ELF-1 (cell line): Measurements from ENCODE around the gene MPND.
A peak's percentile ranks its signal among the peaks of the same experiment; 100 is the strongest.
"Not testable (repeated sequence)": the region's sequence is repeated elsewhere in the genome, so short reads cannot be mapped to it uniquely, and the experiment has no call there.

ENCODE experiments used
- DNase-seq: peaks from one replicate; pipeline ENCODE4 v3.0.0-alpha.2; 2016; ENCODE audit warnings: low read depth, low spot score

MPND gene

DNA sequence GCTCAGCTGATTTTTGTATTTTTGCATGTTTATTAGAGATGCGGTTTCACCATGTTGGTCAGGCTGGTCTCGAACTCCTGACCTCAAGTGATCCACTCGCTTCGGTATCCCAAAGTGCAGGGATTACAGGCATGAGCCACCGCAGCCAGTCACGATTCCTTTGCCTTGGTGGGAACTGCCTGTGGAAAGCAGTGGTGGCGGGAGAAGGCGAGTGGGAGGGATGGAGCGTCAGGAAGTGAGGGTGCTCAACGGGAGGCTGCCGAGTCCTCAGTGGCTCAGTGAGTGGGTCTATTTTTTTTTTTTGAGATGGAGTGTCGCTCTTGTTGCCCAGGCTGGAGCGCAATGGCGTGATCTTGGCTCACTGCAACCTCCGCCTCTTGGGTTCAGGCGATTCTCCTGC lies 5.9 kb downstream of the MPND start:
- not testable (repeated sequence) for DNase-seq

- DNase-seq, result no peak
These were observed 6.7 kb downstream of the MPND start for GRCh38 chr19:4350111-4350510.

DNA sequence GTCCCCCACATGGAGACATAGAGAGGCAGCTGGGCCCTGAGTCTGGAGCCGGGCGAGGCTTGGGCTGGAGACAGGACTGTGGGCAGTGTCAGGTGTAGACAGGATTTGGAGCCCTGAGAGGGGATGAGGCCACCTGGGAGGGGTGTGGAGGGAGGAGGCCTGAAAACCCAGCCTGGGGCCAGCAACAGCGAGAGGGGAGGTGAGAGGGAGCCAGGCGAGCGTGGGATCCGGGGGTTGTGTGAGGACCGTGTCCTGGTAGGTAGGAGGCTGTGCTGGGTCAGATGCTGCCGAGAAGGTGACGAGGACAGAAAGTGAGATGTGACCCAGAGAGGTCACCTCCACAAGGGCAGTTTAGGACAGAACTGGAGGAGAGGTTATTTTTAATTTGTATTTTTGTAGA lies 7.4 kb downstream of the MPND start:
- DNase-seq, result no peak

- DNase-seq, result peak; percentile 59
These were observed 9.3 kb downstream of the MPND start for GRCh38 chr19:4352701-4353121.

GRCh38 chr19:4354282-4354681 lies 10.9 kb downstream of the MPND start:
- DNase-seq, result no peak

- DNase-seq, result no peak
These were observed 11.5 kb downstream of the MPND start for GRCh38 chr19:4354897-4355296.

DNA sequence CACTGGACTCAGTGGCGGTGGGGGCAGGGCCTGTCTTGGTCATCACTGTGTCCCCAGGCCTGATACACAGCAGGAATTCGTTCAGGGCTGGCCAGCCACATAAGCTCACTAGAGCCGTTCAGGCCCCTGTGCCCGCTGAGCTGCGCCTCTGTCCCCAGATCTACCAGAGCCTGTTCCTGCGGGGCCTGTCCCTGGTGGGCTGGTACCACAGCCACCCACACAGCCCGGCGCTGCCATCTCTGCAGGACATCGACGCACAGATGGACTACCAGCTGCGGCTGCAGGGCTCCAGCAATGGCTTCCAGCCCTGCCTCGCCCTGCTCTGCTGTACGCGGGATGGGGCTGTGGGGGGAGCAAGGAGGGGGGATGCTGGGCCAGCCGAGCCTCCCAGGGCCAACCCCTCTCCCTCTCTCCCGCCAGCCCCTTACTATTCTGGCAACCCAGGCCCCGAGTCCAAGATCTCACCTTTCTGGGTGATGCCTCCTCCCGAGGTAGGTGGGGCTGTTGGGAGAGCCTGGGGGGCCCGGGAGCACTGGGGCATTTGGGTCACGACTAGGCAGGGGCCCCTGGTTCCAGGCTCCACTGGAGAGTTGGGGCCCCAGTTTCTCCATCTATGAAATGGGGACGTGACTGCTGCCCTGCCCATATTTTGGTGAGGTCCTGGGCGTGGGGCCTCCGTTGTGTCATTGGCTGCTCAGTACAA lies 13.9 kb downstream of the MPND start:
- no peak for DNase-seq

DNA sequence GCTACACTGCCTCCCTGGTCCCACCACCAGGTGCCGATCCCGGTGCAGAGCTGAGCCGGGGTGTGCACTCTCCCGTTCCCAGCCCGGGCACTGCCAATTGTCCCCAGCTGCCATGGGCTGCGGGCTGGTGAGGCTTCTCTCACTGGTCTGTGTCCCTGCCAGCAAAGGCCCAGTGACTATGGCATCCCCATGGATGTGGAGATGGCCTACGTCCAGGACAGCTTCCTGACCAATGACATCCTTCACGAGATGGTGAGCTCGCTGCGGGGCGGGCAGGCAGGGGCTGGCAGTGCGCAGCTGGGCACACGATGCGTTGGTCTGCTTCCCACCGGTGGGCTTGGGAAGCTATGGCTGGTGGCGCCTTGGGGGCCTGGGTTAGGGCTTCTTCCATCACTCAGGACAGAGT lies 14.6 kb downstream of the MPND start:
- no peak for DNase-seq

DNA sequence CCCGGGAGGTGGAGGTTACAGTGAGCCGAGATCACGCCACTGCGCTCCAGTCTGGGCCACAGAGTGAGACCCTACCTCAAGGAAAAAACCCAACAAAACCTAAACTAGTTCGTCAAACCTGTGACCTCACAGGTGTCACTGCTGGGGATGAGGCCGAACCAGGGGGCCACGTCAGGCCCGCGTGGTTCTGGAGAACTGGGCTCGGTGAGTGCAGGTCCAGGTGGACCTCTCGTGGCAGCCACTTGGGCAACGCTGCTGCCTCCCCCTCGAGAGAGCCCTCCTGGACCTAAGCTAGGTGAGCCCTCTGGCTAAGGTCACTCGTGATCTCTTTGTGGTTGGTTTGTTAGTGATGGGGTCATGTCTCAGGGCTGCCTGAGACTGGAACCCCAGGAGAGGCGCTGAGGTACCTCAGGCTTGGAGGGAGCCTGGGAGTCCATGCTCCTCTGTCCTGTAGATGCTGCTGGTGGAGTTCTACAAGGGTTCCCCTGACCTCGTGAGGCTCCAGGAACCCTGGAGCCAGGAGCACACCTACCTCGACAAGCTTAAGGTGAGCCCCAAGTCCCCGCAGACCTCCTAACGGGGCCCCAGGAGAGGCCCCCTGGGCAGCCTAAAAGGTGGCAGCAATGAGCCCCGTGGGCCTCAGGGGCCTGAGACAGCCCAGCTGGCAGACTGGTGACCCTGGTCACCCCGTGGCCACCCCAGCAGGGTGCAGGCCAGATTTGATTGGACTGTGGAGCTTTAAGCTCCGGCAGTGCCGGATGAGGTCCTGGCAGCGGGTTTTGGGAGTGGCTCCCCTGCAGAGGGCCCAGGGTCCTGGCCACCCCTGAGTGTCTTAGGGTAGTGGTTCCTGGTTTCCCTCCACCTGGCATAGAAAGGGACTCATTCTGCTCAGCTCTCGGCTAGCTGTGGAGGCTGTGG lies 15.6 kb downstream of the MPND start:
- DNase-seq, result no peak

GRCh38 chr19:4359627-4360000 lies 16.3 kb downstream of the MPND start:
- no peak for DNase-seq

DNA sequence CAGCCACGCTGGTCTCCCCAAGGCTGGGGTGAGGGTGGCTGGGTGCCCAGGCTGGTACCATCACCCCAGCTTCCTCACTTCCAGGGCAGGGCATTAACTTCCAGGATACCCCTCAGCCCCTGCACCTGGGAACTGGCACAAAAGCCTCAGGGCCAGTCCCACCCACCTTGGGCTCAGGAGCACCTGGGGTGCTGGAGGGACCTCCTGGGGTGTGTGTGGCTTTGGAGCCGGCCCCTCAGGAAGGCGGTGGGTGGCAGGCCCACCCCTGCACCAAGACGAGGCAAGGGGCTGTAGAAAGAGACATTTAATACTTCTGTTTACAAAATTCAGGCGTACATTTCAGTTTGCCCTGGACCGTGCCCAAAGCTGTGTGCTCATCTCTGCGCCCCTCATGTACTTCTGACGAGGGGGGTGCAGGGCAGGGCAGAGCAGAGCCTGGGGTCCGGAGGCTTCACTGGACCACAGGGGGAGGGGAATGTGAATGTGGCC lies 16.8 kb downstream of the MPND start:
- DNase-seq, result no peak

DNA sequence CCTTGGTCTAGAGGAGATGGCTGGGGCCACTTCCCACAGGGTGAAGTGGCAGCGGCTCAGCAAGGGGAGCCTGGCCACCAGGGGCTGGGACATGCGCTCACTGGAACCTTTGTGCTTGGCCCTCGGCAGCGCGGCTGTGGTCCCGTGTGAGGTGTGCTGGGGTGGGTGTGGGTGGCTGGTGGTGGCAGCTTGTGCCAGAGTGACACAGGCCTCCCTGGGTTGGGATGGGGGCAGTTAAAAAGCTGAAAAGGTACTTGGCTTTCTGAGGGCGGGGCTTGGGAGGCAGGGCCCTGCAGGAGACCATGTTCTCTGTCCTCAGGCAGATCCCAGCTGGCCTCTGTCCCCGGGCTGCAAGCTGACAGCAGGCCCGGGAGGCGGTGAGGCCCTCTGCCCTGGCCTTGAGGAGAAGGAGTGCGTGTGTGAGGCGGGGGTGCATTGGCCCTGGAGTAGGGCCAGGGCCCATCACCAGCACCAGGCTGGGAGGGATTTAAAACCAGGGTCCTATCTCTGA lies 17.3 kb downstream of the MPND start:
- peak; percentile 57 for DNase-seq

DNA sequence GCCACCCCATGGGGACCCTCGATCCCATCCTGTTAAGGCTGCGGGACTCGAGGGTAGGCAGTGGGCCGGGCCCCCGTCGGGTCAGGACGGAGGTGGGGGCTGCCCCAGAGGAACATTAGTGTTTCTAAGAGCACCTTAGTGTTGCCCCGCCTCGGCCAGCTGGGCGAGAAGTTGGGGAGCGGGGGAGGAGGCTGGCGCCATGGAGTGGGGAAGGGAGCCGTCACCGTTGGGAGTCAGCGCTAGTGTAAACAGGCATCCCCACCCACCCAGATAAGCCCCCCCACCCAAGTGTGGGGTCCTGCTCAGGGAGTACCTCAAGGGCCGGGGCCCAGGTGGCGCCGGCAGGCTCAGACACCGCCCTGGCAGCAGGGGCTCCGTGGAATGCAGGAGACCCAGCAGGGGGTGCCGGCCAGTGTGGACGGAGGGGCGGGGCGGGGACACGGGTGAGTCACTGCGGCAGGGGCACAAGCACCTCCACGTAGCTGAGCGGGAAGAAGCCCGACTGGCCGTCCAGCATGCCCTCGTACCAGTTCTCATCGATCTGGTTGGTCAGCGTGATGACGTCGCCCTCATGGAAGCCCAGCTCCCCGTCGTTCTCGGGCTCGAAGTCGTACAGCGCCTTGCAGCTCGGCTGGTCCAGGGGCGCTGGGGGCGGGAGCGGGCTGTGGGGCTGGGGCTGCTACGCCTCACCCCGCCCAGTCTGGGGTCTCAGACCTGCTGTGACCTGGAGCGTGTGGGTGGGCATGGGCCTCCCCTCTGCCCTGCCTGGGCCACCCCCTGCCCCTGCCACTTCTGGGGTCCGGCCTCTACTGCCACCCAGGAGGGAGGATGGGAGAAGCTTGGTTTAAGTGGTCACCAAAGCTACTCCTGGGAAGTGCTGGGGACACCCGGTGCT lies 18.0 kb downstream of the MPND start:
- peak; percentile 51 for DNase-seq

DNA sequence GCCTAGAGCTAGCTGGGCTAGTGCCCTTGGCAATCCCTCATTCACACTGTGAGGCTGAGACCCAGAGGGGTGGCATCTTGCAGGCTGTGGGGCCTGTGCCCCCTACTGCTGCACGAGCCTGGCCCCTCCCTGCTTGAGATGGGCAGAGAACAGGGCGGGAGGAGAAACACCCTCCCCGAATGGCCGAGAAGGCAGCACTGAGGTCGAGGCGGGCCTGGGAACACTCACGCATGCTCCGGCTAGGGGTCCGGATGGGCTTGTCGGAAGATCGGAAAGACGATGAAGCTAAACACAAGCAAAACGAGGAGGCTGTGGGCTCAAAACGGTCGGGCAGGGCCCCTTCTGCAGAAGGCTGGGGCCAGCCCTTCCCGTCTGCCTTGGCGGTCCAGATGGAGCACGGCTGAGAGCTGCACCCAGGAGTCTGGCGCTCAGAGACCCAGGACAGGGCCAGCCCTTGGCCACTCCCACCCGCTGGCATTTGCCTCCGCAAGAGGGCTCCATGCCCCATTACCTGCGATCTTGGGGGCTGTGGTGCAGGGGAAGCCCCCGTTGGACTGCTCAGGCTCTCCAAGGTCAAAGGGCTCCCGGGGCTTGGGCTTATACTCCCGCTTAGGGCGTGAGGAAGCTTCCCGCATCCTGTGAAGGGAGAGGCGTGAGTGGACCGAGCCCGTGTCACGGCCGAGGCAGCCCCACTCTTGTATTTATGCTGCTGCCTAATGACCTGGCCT lies 18.9 kb downstream of the MPND start:
- DNase-seq, result no peak

- DNase-seq, result no peak
These were observed 19.6 kb downstream of the MPND start for GRCh38 chr19:4362831-4363545.

DNA sequence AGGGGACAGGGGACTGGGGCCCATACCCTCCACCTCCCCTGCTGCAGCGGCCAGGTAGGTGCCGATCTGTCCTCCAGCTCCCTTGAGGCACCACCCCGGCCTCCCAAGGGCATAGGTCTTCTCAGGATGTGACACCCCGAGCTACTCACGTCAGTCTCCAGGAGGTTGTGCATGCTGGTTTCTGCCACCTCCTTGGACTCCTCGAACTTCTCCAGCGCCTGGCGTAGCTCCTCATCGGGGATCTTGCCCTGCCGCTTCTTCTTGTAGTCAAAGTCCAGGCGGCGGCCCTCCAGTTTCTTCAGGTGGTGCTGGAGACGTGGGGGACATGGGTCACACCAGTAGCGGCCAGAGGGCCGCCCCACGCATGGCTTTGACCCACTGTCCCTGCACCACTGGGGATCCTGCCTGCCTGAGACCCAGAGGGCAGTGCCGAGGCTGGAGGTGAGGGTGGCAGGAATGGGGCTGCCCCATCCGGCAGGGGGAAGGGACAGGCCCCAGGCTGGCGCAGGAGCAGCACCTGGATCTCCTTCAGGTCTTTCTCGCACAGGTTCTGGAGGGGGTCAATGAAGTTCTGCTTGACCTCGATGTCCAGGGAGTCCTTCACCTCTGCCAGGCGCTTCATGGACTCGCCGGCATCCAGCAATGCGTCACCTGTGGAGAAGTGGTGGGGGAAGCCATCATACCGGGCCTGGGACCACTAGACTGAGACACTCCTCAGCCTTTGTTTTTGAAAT lies 20.4 kb downstream of the MPND start:
- DNase-seq, result no peak

GRCh38 chr19:4365341-4365740 lies 22.0 kb downstream of the MPND start:
- DNase-seq, result no peak

DNA sequence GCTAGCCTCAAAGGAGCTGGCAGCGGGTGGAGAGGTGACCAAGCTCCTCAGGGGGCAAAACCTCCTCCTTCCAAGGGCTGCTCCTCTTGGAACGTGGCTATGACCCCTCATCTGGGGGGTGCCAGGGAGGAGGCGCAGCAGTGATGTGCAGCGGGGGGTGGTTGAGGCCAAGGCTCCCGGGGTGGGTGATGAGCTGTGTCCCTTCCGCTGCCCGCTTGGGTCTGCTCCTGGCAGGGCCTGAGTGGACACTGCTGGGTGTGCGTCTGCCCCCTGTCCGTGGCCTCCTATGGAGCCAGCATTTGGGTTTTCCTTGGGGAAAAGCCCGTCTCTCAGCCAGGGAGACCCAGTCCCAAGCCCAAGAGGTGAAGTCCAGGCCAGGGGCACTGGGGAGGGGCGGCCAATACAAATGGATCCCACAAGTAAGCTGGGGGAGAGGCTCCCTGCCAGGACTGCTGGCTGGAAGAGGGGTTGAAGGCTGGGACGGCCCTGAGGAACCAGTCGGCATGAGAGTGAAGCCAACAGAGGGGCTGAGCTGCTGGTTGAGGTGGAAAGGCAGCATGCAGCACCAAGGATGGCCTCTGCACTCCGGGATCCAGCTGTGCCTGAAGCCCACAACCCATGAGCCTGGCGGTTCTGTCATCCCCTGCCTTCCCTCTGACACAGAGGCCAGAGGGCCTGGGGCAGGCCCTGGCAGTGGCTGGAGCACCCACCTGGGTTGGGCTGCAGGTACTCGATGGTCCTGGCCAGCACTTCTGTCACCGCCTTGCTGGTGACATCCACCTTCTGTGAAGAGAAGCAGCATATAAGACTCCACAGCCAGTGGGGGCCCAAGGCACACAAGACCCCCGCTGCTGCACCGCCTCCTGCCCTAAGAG lies 22.7 kb downstream of the MPND start:
- DNase-seq, result no peak
